GM21381 (cell line): Measurements from ENCODE around the gene CPLX4.
"Not testable (repeated sequence)": the region's sequence is repeated elsewhere in the genome, so short reads cannot be mapped to it uniquely, and the experiment has no call there.

ENCODE experiments used
- ATAC-seq: cut with Tn5 transposase; IDR thresholded peaks from one replicate; pipeline ENCODE4 v1.9.1; 2021; ENCODE audit warnings: mild to moderate bottlenecking, moderate library complexity; ENCODE audit not compliant: unreplicated experiment

Gene CPLX4

GRCh38 chr18:59271606-59272220 is 46.7 kb downstream of the CPLX4 start:
- no peak for ATAC-seq

- ATAC-seq, result no peak
Measured at GRCh38 chr18:59270689-59271257, 47.7 kb downstream of the CPLX4 start.

- ATAC-seq, result no peak
Measured at GRCh38 chr18:59269563-59270119, 48.8 kb downstream of the CPLX4 start.

GRCh38 chr18:59268721-59269562 is 49.5 kb downstream of the CPLX4 start:
- peak; percentile 45 for ATAC-seq

- no peak for ATAC-seq
Measured at GRCh38 chr18:59268127-59268720, 50.2 kb downstream of the CPLX4 start.

GRCh38 chr18:59267503-59268126 is 50.8 kb downstream of the CPLX4 start:
- no peak for ATAC-seq

- no peak for ATAC-seq
Measured at GRCh38 chr18:59266886-59267502, 51.5 kb downstream of the CPLX4 start.

GRCh38 chr18:59266459-59266858 is 52.0 kb downstream of the CPLX4 start:
- ATAC-seq, result no peak

- ATAC-seq, result no peak
Measured at GRCh38 chr18:59265974-59266369, 52.5 kb downstream of the CPLX4 start.

GRCh38 chr18:59265246-59265973 is 53.0 kb downstream of the CPLX4 start:
- ATAC-seq, result peak; percentile 59

- no peak for ATAC-seq
Measured at GRCh38 chr18:59264651-59265245, 53.7 kb downstream of the CPLX4 start.

- ATAC-seq, result no peak
Measured at GRCh38 chr18:59264121-59264571, 54.3 kb downstream of the CPLX4 start.

GRCh38 chr18:59263661-59264060 is 54.8 kb downstream of the CPLX4 start:
- ATAC-seq, result no peak

GRCh38 chr18:59262243-59262642 is 56.2 kb downstream of the CPLX4 start:
- not testable (repeated sequence) for ATAC-seq

- ATAC-seq, result not testable (repeated sequence)
Measured at GRCh38 chr18:59261842-59262241, 56.6 kb downstream of the CPLX4 start.

- not testable (repeated sequence) for ATAC-seq
Measured at GRCh38 chr18:59255491-59255890, 63.0 kb downstream of the CPLX4 start.

- ATAC-seq, result no peak
Measured at GRCh38 chr18:59249199-59249774, 69.2 kb downstream of the CPLX4 start.

GRCh38 chr18:59246796-59247195 is 71.7 kb downstream of the CPLX4 start:
- ATAC-seq, result no peak
